ACC112 (cell line): ENCODE results near the gene POLR2H.
"Not testable (repeated sequence)": the region's sequence is repeated elsewhere in the genome, so short reads cannot be mapped to it uniquely, and the experiment has no call there.

Experiments
- H2AFZ ChIP-seq: fragments of 200-600 bp; sonication (generic); one replicate; pipeline ENCODE4 v1.6.0; 2017; ENCODE audit warnings: antibody characterized with exemption, low read length; ENCODE audit not compliant: unreplicated experiment
- H3K27ac ChIP-seq: fragments of 200-600 bp; sonication (generic); 2 replicates; pipeline ENCODE4 v1.5.1; 2014; ENCODE audit warnings: low read depth, mild to moderate bottlenecking, antibody characterized with exemption, low read length, moderate library complexity
- H3K27me3 ChIP-seq: fragments of 200-600 bp; sonication (generic); 2 replicates; pipeline ENCODE4 v1.6.1; 2014; ENCODE audit warnings: mild to moderate bottlenecking, antibody characterized with exemption, low read length, moderate library complexity, mixed read lengths; ENCODE audit not compliant: insufficient read depth
- H3K36me3 ChIP-seq: fragments of 200-600 bp; sonication (generic); 2 replicates; pipeline ENCODE4 v1.6.1; 2016; ENCODE audit warnings: mild to moderate bottlenecking, antibody characterized with exemption, low read length, moderate library complexity, mixed read lengths; ENCODE audit not compliant: insufficient read depth
- H3K4me1 ChIP-seq: fragments of 200-600 bp; sonication (generic); one replicate; pipeline ENCODE4 v1.6.1; 2016; ENCODE audit warnings: low read length, mixed read lengths; ENCODE audit not compliant: insufficient read depth, unreplicated experiment, control insufficient read depth
- H3K4me3 ChIP-seq: fragments of 200-600 bp; sonication (generic); 2 replicates; pipeline ENCODE4 v1.5.1; 2014; ENCODE audit warnings: mild to moderate bottlenecking, low read depth, low read length
- H3K79me2 ChIP-seq: fragments of 200-600 bp; sonication (generic); one replicate; pipeline ENCODE4 v1.6.0; 2016; ENCODE audit warnings: low read length; ENCODE audit not compliant: control insufficient read depth, unreplicated experiment, insufficient read depth

Gene POLR2H

DNA sequence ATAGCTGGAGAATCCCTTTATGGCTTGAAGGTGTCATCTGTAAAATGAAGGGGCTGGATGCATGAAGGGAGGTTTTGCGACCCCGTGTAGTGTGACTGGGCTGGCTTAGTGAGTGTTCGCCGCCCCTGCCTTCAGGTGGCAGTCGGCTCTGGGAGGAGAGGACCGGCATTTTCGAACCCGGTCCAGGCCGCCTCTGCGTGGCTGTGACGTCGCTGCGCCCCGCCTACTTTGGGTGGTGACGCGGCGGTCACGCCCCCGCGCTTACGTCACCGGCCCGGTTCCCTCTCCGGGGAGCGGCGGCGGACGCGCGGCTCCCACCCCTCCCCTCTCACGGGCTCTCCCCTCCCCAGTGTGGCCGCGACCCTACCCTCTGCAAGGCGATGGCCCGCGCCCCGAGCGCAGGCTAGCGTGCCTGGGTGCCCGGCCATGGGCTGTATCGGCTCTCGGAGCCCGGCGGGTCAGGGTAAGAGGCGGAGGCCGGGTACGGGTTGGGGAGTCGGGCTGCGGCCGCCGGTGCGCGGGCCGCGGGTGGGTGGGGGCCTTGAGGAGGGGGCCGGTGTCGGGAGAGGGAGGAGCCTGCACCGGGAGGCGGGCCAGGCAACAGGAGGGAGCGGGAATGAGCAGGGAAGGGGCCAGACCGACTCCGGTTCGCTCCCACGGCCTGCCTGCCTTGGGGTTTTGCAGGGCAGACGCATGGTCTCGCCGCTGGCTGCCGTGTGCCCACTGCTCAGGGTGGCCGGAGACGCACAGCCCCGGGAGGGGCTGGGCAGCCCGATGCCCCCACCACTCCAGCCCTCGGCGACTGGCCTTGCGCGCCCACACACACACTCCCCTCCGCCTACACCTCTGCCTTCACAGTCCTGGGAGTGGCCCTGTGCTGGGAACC is 25.6 kb upstream of the POLR2H start:
- H3K79me2 ChIP-seq: peaks cover 50% of the 10 kb centered on the region
- no peak overlapping the region for H2AFZ ChIP-seq
- no peaks in the 10 kb centered on the region for H3K27me3 ChIP-seq
- H3K27ac ChIP-seq: peak overlapping the region; percentile 94
- peaks cover 30% of the 10 kb centered on the region; the same call in 1 of the 2 replicates for H3K36me3 ChIP-seq
- peaks cover 80% of the 10 kb centered on the region for H3K4me1 ChIP-seq
- H3K4me3 ChIP-seq: peak overlapping the region; percentile 83

DNA sequence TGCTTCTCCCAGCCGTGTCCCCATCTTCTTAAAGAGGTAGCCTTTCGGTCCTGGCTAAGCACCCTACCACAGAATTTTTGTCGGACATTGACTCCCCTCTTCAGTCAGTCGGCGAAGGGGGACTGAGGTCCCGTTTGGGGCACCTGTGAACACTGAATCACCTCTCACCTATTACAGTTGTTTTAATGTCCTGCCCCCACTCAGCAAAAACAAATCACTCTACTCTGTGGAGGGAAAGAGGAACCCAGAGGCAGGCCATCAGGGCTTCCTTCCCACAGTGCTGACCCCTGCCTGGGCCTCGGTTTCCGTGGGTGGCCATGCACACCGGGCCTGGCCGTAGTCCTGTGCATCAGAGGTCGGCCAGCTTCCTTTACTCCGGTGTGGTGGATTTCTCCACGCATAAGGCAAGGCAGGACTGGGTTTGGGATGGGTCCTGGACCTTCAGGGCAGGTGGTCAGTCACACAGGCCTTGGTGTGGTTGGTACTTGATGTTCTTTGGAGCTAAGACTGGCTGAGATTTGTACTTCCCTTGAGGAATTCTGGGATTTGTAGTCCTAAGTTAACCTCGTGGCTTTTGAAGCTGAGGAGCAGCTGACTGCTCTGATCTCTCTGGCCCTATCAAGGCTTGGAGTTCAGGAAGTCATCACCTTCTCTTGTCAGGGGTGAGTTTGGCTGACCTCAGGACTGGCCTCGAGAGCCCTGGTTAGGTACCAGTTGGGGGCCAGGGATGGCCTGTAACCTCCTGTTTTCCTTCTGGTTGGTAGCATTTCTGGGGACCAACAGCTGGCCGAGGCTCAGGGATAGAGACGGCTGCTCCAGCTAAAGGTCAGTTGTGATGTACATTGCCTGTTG is 24.7 kb upstream of the POLR2H start:
- Histone ChIP-seq H3K79me2 (peaks cover 55% of the 10 kb centered on the region), H3K4me3 (peak overlapping the region; percentile 83), H3K27me3 (no peaks in the 10 kb centered on the region), H3K4me1 (peaks cover 75% of the 10 kb centered on the region), H2AFZ (no peak overlapping the region), H3K27ac (peak overlapping the region; percentile 94), H3K36me3 (peaks cover 22% of the 10 kb centered on the region; the same call in 1 of the 2 replicates)

GRCh38 chr3:184337399-184337714 is 24.2 kb upstream of the POLR2H start, which contains the start of gene FAM131A:
FAM131A (plus strand) TSS chr3:184337600; CDS start chr3:184337631, 31 bp downstream.
- H3K4me1 ChIP-seq: peaks cover 69% of the 10 kb centered on the region
- peaks cover 55% of the 10 kb centered on the region for H3K79me2 ChIP-seq
- no peaks in the 10 kb centered on the region for H3K27me3 ChIP-seq

DNA sequence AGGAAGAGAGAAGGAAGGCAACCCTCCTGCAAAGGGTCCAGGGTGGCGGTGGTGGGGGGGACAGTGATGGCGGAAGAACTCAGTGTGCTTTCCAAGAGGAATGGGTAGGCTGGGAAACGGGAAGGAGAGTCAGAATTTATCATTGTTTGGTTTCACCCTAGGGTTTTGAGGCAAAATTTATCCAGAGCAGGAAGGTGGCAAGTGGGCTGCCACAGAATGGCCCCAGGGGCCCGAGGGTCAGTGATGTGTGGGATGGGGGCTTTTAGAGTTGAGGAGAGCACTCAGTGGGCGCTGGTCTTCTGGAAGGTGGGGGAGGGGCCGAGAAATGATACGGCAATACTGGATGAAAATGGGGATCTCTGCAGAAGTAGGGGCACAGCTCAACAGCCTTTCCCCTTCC is 23.5 kb upstream of the POLR2H start:
- H3K79me2 ChIP-seq: peaks cover 51% of the 10 kb centered on the region
- H3K36me3 ChIP-seq: peaks cover 15% of the 10 kb centered on the region; the same call in 1 of the 2 replicates
- H3K27ac ChIP-seq: peak overlapping the region; percentile 94
- peaks cover 63% of the 10 kb centered on the region for H3K4me1 ChIP-seq
- peak overlapping the region; percentile 83 for H3K4me3 ChIP-seq
- H3K27me3 ChIP-seq: no peaks in the 10 kb centered on the region
- H2AFZ ChIP-seq: no peak overlapping the region

More at GRCh38 chr3:184337399-184337714, 24.2 kb upstream of the POLR2H start, which contains the start of gene FAM131A:
- peaks cover 19% of the 10 kb centered on the region; the same call in 1 of the 2 replicates for H3K36me3 ChIP-seq
- H2AFZ ChIP-seq: no peak within 1 kb of the TSS
- peak within 1 kb of the TSS; percentile 94 for H3K27ac ChIP-seq
- H3K4me3 ChIP-seq: peak within 1 kb of the TSS; percentile 83

GRCh38 chr3:184338511-184338945 is 23.0 kb upstream of the POLR2H start:
- Histone ChIP-seq H3K36me3 (peaks cover 9% of the 10 kb centered on the region; the same call in 1 of the 2 replicates), H3K4me3 (peak overlapping the region; percentile 83), H3K79me2 (peaks cover 47% of the 10 kb centered on the region), H3K27me3 (no peaks in the 10 kb centered on the region), H3K4me1 (peaks cover 58% of the 10 kb centered on the region), H3K27ac (peak overlapping the region; percentile 94), H2AFZ (no peak overlapping the region)

- Histone ChIP-seq H3K27ac (peak overlapping the region; percentile 94), H3K36me3 (peaks cover 4% of the 10 kb centered on the region; the same call in 1 of the 2 replicates), H3K79me2 (peaks cover 47% of the 10 kb centered on the region), H3K4me1 (peaks cover 53% of the 10 kb centered on the region), H3K27me3 (no peaks in the 10 kb centered on the region), H2AFZ (no peak overlapping the region), H3K4me3 (peak overlapping the region; percentile 83)
Observed at GRCh38 chr3:184339001-184339400, 22.5 kb upstream of the POLR2H start.

DNA sequence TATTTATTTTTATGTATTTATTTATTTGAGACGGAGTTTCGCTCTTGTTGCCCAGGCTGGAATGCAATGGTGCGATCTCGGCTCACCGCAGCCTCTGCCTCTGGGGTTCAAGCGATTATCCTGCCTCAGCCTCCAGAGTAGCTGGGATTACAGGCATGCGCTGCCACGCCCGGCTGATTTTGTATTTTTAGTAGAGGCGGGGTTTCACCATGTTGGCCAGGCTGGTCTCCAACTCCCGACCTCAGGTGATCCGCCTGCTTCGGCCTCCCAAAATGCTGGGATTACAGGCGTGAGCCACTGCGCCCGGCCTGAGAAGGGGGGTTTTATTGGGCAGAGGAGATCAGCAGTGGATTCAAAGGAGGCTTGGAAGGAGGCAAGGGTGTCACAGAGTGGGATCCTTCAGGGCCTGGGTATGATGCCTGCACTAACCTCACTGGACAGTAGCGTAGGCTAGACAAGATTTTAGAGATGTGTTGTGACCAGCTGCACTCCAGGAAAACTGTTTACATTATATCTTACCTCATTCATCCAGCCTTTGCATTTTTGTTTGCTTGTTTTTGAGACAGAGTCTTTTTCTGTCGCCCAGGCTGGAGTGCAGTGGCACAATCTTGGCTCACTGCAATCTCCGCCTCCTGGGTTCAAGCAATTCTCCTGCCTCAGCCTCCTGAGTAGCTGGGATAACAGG is 21.9 kb upstream of the POLR2H start:
- not testable (repeated sequence) for H3K36me3 ChIP-seq, H3K4me3 ChIP-seq, H3K27ac ChIP-seq, H3K27me3 ChIP-seq, H2AFZ ChIP-seq
- peaks cover 47% of the 10 kb centered on the region for H3K4me1 ChIP-seq
- H3K79me2 ChIP-seq: peaks cover 47% of the 10 kb centered on the region

DNA sequence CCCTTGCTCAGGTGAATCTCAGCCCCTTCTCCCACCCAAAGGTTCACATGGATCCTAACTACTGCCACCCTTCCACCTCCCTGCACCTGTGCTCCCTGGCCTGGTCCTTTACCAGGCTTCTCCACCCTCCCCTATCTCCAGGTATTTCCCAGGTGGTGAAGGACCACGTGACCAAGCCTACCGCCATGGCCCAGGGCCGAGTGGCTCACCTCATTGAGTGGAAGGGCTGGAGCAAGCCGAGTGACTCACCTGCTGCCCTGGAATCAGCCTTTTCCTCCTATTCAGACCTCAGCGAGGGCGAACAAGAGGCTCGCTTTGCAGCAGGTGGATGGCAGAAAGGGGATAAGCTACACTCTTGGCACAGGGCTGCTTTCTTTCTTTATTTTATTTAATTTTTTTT is 19.6 kb upstream of the POLR2H start:
- H3K36me3 ChIP-seq: peaks cover 3% of the 10 kb centered on the region; the same call in 1 of the 2 replicates
- peaks cover 41% of the 10 kb centered on the region for H3K79me2 ChIP-seq
- H3K4me3 ChIP-seq: no peak overlapping the region
- H3K27me3 ChIP-seq: no peaks in the 10 kb centered on the region
- H3K27ac ChIP-seq: no peak overlapping the region
- peaks cover 37% of the 10 kb centered on the region for H3K4me1 ChIP-seq
- H2AFZ ChIP-seq: no peak overlapping the region

DNA sequence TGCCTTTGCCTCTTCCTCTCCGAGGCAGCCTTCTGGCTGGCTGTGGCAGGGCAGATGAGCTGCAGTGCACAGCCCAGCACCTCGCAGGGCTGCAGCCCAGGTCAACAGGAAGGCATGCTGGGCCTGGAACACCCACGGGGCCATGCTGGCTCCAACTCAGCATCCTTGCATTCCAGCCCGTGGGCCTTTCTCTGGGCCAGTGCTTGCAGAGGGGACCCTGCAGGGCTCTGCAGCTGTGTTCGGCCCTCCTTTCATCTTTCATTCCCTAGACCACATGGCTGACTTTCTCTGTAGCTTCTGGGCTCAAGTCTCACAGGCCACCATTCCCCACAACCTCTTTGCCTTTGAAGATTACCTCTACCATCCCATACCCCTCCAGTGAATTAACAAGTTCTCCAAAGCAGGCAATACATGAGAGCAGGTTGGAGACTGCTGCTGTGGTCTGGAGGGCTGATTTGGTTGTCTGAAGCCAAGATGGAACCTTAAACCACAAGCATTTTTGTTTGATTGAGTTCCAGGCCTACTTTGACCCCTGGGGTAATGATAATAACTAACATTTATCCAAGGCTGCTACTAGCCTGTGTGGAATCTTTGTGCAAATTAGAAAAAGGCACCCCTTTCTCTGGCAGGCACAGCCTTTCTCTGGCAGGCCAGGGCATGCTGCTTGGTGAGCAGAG is 18.2 kb upstream of the POLR2H start:
- Histone ChIP-seq H3K4me3 (no peak overlapping the region), H3K4me1 (peaks cover 23% of the 10 kb centered on the region)

More for the DNA sequence above, 18.2 kb upstream of the POLR2H start:
- no peak overlapping the region for H2AFZ ChIP-seq
- peaks cover 3% of the 10 kb centered on the region; the same call in 1 of the 2 replicates for H3K36me3 ChIP-seq
- H3K27me3 ChIP-seq: no peaks in the 10 kb centered on the region
- H3K27ac ChIP-seq: no peak overlapping the region
- peaks cover 27% of the 10 kb centered on the region for H3K79me2 ChIP-seq
